ENCODE data around the gene CPSF4L. TPM values are rescaled to one million over a fixed set of nuclear protein-coding genes. Genes with fewer than 3 reads are reported as not detected.

Gene CPSF4L
- total and polyA plus RNA-seq, 2 of the 13 experiments (the other 11 are each of a cell fraction or from before 2014, with no cell fraction given), result 0.73 to 1.6 TPM

DNA sequence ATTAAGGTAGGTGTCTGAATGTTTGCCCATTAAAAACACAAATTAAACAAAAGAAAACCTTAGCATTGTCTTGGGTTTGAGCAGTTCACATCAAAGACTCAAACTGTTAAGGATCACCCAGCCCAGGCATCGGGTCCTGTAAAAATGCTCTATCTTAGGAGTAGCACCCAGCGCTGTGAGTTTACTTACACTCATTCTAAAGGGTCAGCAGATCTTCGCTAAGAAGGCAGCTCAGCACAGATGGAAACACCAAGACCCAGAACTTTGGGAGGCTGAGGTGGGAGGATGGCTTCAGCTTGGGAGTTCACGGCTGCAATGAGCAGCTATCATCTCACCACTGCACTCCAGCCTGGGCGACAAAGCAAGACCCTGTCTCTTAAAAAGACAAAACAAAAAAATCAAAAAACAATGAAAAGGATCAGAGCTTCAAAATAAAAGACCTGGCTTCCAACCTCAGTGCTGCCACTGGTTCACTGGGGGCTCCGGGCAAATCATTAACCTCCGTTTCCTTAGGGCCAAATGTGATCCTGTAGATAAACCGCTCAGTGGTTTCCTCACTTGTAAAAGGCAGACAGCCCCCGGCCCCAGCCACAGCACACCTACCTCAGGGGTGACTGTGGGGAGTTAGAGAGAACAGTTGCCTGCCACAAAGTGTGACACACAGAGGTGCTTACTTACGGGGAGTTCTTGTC, 57.7 kb downstream of the CPSF4L start (continued):
- TF ChIP-seq, protein P1, sequence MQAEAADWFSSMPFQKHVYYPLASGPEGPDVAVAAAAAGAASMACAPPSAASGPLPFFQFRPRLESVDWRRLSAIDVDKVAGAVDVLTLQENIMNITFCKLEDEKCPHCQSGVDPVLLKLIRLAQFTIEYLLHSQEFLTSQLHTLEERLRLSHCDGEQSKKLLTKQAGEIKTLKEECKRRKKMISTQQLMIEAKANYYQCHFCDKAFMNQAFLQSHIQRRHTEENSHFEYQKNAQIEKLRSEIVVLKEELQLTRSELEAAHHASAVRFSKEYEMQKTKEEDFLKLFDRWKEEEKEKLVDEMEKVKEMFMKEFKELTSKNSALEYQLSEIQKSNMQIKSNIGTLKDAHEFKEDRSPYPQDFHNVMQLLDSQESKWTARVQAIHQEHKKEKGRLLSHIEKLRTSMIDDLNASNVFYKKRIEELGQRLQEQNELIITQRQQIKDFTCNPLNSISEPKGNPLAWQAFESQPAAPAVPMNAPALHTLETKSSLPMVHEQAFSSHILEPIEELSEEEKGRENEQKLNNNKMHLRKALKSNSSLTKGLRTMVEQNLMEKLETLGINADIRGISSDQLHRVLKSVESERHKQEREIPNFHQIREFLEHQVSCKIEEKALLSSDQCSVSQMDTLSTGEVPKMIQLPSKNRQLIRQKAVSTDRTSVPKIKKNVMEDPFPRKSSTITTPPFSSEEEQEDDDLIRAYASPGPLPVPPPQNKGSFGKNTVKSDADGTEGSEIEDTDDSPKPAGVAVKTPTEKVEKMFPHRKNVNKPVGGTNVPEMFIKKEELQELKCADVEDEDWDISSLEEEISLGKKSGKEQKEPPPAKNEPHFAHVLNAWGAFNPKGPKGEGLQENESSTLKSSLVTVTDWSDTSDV (CRISPR knock-in tag; IDR thresholded peaks at IDR 0.05), result no peak
- TF ChIP-seq SOX13 (IDR thresholded peaks at IDR 0.05) (no peak), SOX13 (CRISPR knock-in tag; conservative IDR thresholded peaks at IDR 0.05 in 1 of 2, IDR thresholded peaks at IDR 0.05 in 1 of 2) (peak in 1 of 2 experiments; percentile 80; a peak in 2 of 4 replicates), ZNF746 (CRISPR knock-in tag; IDR thresholded peaks at IDR 0.05) (no peak), NCOA2 (CRISPR knock-in tag; IDR thresholded peaks at IDR 0.05) (0 out of 2 replicates have a peak, but pooled peaks have one; percentile 1), ELF4 (CRISPR knock-in tag; IDR thresholded peaks at IDR 0.05; ENCODE audit: borderline replicate concordance) (0 out of 2 replicates have a peak, but pooled peaks have one; percentile 43), ZFP36L1 (CRISPR knock-in tag; IDR thresholded peaks at IDR 0.05) (peak; percentile 7; the same call in 1 of the 2 replicates), NR2F2 (IDR thresholded peaks at IDR 0.05; ENCODE audit: borderline replicate concordance, low read depth) (0 out of 2 replicates have a peak, but pooled peaks have one; percentile 9), ZNF121 (CRISPR knock-in tag; IDR thresholded peaks at IDR 0.05) (peak; percentile 26; the same call in 1 of the 2 replicates), RFXANK (CRISPR knock-in tag; IDR thresholded peaks at IDR 0.05) (0 out of 2 replicates have a peak, but pooled peaks have one; percentile 72), HNRNPUL1 (IDR thresholded peaks at IDR 0.05; ENCODE audit: low read depth, low read length) (peak; percentile 83), ZNF281 (CRISPR knock-in tag; IDR thresholded peaks at IDR 0.05; ENCODE audit: borderline replicate concordance) (no peak), SOX6 (IDR thresholded peaks at IDR 0.05) (no peak), SOX6 (CRISPR knock-in tag; IDR thresholded peaks at IDR 0.05) (peak; percentile 53; the same call in 1 of the 2 replicates), RARA (CRISPR knock-in tag; IDR thresholded peaks at IDR 0.05) (peak; percentile 9; the same call in 1 of the 2 replicates), FOSL2 (CRISPR knock-in tag; IDR thresholded peaks at IDR 0.05) (peak; percentile 40), ZNF44 (CRISPR knock-in tag; IDR thresholded peaks at IDR 0.05) (0 out of 2 replicates have a peak, but pooled peaks have one; percentile 26), IKZF5 (CRISPR knock-in tag; IDR thresholded peaks at IDR 0.05) (peak; percentile 30; the same call in 1 of the 2 replicates)
- TF ChIP-seq, protein P2, sequence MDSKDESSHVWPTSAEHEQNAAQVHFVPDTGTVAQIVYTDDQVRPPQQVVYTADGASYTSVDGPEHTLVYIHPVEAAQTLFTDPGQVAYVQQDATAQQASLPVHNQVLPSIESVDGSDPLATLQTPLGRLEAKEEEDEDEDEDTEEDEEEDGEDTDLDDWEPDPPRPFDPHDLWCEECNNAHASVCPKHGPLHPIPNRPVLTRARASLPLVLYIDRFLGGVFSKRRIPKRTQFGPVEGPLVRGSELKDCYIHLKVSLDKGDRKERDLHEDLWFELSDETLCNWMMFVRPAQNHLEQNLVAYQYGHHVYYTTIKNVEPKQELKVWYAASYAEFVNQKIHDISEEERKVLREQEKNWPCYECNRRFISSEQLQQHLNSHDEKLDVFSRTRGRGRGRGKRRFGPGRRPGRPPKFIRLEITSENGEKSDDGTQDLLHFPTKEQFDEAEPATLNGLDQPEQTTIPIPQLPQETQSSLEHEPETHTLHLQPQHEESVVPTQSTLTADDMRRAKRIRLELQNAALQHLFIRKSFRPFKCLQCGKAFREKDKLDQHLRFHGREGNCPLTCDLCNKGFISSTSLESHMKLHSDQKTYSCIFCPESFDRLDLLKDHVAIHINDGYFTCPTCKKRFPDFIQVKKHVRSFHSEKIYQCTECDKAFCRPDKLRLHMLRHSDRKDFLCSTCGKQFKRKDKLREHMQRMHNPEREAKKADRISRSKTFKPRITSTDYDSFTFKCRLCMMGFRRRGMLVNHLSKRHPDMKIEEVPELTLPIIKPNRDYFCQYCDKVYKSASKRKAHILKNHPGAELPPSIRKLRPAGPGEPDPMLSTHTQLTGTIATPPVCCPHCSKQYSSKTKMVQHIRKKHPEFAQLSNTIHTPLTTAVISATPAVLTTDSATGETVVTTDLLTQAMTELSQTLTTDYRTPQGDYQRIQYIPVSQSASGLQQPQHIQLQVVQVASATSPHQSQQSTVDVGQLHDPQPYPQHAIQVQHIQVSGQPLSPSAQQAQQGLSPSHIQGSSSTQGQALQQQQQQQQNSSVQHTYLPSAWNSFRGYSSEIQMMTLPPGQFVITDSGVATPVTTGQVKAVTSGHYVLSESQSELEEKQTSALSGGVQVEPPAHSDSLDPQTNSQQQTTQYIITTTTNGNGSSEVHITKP (CRISPR knock-in tag; IDR thresholded peaks at IDR 0.05; ENCODE audit: low read depth), result 0 out of 2 replicates have a peak, but pooled peaks have one; percentile 54

Data from HepG2 (cell line).